Activated CD4-positive, alpha-beta T cell treated with anti-CD3 and anti-CD28 coated beads, Interleukin-2, amount 10 ng/mL, durations not matched to agents 24 days and 14 days (primary cell): ENCODE results near the gene LPIN1. TPM values are rescaled to one million over a fixed set of nuclear protein-coding genes. Genes with fewer than 3 reads are reported as not detected.
"Not testable (repeated sequence)": the region's sequence is repeated elsewhere in the genome, so short reads cannot be mapped to it uniquely, and the experiment has no call there.

Source experiments
- DNase-seq: peaks from one replicate; pipeline ENCODE4 v3.0.0; 2022
- H3K27ac Mint-ChIP-seq: one replicate; pipeline ENCODE4 v1.8.0; 2022; ENCODE audit warnings: mild to moderate bottlenecking, mixed read lengths
- H3K27me3 Mint-ChIP-seq: one replicate; pipeline ENCODE4 v1.8.0; 2022; ENCODE audit warnings: mixed read lengths
- H3K36me3 Mint-ChIP-seq: one replicate; pipeline ENCODE4 v1.8.0; 2022; ENCODE audit warnings: low read depth, mild to moderate bottlenecking, mixed read lengths
- H3K4me1 Mint-ChIP-seq: one replicate; pipeline ENCODE4 v1.8.0; 2021; ENCODE audit warnings: mixed read lengths
- H3K4me3 Mint-ChIP-seq: one replicate; pipeline ENCODE4 v1.8.0; 2022; ENCODE audit warnings: mild to moderate bottlenecking, moderate library complexity, mixed read lengths
- H3K9me3 Mint-ChIP-seq: one replicate; pipeline ENCODE4 v1.8.0; 2021; ENCODE audit warnings: mixed read lengths
- intact Hi-C: fragments of 100-400 bp; cut with micrococcal nuclease; formaldehyde crosslinking; loops from one replicate; pipeline ENCODE4 v1.15.1; 2023
- total RNA-seq: library from RNA; stranded (reverse); gene quantifications from 2 replicates; pipeline ENCODE4 v1.2.3, GENCODE V29; 2022

The LPIN1 gene
- total RNA-seq, 1 donor from 2014 or later: 52.3 TPM

GRCh38 chr2:11829947-11830707 is 83.7 kb downstream of the LPIN1 start:
- Mint-ChIP-seq H3K4me1 (peaks cover 37% of the 10 kb centered on the region), H3K4me3 (peak overlapping the region; percentile 73), H3K36me3 (peaks cover 28% of the 10 kb centered on the region), H3K27me3 (peaks cover 37% of the 10 kb centered on the region), H3K9me3 (peaks cover 13% of the 10 kb centered on the region), H3K27ac (peak overlapping the region; percentile 85)
- intact Hi-C loops: loop anchor here (1.0 to 10.0 kb wide), 10 partner anchors 83 to 1177 kb away; partner anchors contain the start of genes LPIN1 and TRIB2
- peak; percentile 89 for DNase-seq

DNA sequence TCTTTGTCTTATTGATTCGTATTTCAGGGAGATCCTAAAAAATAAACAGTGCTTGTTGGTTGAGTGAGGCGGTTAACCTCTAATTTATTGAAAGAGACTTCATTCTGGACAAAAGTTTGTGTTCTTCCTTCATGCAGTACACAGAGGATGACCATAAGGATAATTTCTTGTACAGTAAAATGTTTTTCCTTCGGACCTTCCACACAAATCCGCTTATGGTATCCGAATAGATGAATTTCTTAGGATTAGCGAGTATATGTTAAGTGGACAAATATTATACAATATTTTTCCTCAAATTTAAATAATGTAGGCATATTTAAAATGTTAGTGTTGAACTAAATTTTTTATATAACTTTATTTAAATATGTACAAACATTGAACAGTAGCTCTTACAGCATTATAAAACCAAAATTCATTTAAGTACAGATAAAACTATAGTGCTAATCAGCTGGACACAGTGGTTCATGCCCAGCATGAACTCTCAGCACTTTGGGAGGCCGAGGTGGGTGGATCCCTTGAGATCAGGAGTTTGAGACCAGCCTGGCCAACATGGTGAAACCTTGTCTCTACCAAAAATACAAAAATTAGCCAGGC is 84.4 kb downstream of the LPIN1 start:
- peaks cover 16% of the 10 kb centered on the region for H3K9me3 Mint-ChIP-seq
- peaks cover 44% of the 10 kb centered on the region for H3K27me3 Mint-ChIP-seq
- DNase-seq: no peak
- intact Hi-C loops: loop anchor here (1.0 to 5.0 kb wide), 8 partner anchors 84 to 1026 kb away; partner anchors contain the start of genes LPIN1 and TRIB2
- peaks cover 22% of the 10 kb centered on the region for H3K36me3 Mint-ChIP-seq
- H3K4me1 Mint-ChIP-seq: peaks cover 37% of the 10 kb centered on the region
- peak overlapping the region; percentile 85 for H3K27ac Mint-ChIP-seq
- H3K4me3 Mint-ChIP-seq: peak overlapping the region; percentile 73

DNA sequence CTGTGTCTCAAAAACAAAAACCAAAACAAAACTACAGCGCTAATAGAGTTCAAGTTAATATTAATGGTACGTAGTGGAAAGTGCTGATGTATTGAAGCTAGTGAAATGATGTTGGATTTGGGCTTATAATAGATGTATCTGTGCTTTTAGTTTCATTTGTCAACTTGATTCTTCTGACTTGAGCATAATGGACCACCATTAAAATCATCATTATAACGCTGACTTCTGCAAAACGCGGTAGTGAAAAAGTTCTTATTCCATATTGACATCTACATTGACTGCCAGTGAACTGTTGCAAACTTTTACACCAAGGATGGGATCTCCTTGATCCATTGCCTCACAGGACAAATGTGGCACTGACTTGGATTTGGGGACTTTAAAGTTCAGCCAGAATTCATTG is 85.0 kb downstream of the LPIN1 start:
- no peak overlapping the region for H3K27ac Mint-ChIP-seq
- intact Hi-C loops: loop anchor here (2.0 to 5.0 kb wide), 4 partner anchors 85 to 885 kb away; partner anchors contain the start of genes LPIN1 and TRIB2
- no peak for DNase-seq
- H3K36me3 Mint-ChIP-seq: peaks cover 18% of the 10 kb centered on the region
- H3K27me3 Mint-ChIP-seq: peaks cover 48% of the 10 kb centered on the region
- H3K4me1 Mint-ChIP-seq: peaks cover 37% of the 10 kb centered on the region
- H3K4me3 Mint-ChIP-seq: no peak overlapping the region
- peaks cover 16% of the 10 kb centered on the region for H3K9me3 Mint-ChIP-seq

- Mint-ChIP-seq H3K9me3 (peaks cover 16% of the 10 kb centered on the region), H3K4me3 (no peak overlapping the region), H3K36me3 (peaks cover 7% of the 10 kb centered on the region), H3K4me1 (peaks cover 31% of the 10 kb centered on the region), H3K27ac (no peak overlapping the region), H3K27me3 (peaks cover 55% of the 10 kb centered on the region)
- no peak for DNase-seq
- intact Hi-C loops: loop anchor here (5.0 kb wide), 1 partner anchor 600 kb away; no protein-coding TSS in a partner anchor
Observed at GRCh38 chr2:11832531-11832930, 86.1 kb downstream of the LPIN1 start.

DNA sequence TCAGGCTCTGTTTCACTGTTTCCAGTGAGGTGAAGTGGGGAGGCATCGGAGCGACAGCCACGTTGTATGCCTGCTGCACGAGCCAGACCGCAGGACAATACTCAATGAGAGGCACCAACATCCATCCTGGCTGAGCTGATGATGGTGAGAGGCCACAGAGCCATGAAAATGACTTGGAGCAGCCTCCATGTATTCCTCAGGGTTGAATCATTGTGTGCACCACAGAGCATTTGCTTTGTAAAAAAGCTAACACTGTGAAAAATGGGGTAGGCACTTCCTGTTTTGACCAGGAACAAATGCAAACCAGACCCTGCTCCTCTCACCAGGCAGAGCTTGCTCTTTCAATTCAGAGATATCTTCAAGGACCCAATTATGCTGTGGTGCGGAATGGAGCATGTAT is 87.2 kb downstream of the LPIN1 start:
- no peak overlapping the region for H3K27ac Mint-ChIP-seq
- DNase-seq: no peak
- peaks cover 61% of the 10 kb centered on the region for H3K27me3 Mint-ChIP-seq
- intact Hi-C loops: loop anchor here (5.0 kb wide), 1 partner anchor 599 kb away; no protein-coding TSS in a partner anchor
- no peak overlapping the region for H3K4me3 Mint-ChIP-seq
- peaks cover 16% of the 10 kb centered on the region for H3K9me3 Mint-ChIP-seq
- H3K36me3 Mint-ChIP-seq: peaks cover 7% of the 10 kb centered on the region
- peaks cover 29% of the 10 kb centered on the region for H3K4me1 Mint-ChIP-seq

DNA sequence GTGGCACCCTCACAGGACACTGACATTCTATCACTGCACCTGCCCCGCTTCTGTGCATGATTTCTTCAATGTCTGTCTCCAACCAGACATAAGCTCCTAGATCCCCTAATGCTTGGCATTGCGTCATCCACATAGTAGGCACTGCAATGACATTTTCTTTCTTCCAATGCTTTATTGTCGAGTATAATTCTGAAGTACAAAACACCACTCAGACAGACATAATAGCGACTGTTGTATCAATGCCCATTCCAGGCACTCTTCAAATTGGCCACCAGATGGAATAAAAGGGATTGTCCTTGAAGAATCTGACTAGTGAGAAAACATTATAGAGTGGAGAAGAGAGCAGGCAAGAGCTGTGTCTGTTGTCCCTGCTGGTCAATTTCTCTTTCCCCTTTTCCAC is 89.0 kb downstream of the LPIN1 start:
- no peak for DNase-seq
- H3K36me3 Mint-ChIP-seq: peaks cover 5% of the 10 kb centered on the region
- H3K27ac Mint-ChIP-seq: no peak overlapping the region
- H3K4me3 Mint-ChIP-seq: no peak overlapping the region
- intact Hi-C loops: no loop called here
- peaks cover 69% of the 10 kb centered on the region for H3K27me3 Mint-ChIP-seq
- H3K4me1 Mint-ChIP-seq: peaks cover 14% of the 10 kb centered on the region
- H3K9me3 Mint-ChIP-seq: peaks cover 16% of the 10 kb centered on the region

DNA sequence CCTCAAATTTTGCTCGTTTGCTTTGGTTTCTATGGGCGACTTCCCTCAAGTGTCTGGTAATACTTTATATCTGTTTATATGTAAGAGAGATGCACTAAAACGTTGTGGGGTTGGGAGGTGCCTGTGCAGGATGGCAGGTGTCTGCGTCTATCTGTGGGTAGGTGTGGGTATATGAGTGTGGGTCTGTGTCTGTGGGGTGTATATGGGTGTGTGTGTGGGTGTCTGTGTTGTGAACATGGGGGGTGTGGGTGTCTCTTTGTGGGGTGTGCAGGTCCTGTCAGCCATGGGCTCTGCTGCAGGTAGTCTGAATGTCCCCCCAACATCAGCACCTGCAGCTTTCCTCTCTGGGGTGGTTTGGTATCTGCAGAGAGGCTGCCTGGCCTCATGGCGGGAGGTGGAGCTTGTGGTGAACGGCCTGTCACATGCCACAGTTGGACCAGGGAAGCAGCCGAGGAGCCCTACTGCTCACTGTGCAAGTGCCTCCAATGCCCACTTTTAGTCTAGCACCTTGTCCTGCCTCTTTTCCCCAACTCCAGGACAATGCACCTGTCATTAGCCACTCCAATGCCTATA is 90.3 kb downstream of the LPIN1 start:
- H3K9me3 Mint-ChIP-seq: peaks cover 16% of the 10 kb centered on the region
- peaks cover 67% of the 10 kb centered on the region for H3K27me3 Mint-ChIP-seq
- DNase-seq: no peak
- H3K4me3 Mint-ChIP-seq: no peak overlapping the region
- peaks cover 4% of the 10 kb centered on the region for H3K36me3 Mint-ChIP-seq
- peaks cover 4% of the 10 kb centered on the region for H3K4me1 Mint-ChIP-seq
- intact Hi-C loops: no loop called here
- no peak overlapping the region for H3K27ac Mint-ChIP-seq

GRCh38 chr2:11837875-11838734 is 91.7 kb downstream of the LPIN1 start:
- Mint-ChIP-seq H3K36me3 (peaks cover 4% of the 10 kb centered on the region), H3K9me3 (peaks cover 16% of the 10 kb centered on the region), H3K27me3 (peaks cover 65% of the 10 kb centered on the region), H3K4me3 (no peak overlapping the region), H3K4me1 (no peaks in the 10 kb centered on the region), H3K27ac (no peak overlapping the region)
- no peak for DNase-seq
- intact Hi-C loops: no loop called here

DNA sequence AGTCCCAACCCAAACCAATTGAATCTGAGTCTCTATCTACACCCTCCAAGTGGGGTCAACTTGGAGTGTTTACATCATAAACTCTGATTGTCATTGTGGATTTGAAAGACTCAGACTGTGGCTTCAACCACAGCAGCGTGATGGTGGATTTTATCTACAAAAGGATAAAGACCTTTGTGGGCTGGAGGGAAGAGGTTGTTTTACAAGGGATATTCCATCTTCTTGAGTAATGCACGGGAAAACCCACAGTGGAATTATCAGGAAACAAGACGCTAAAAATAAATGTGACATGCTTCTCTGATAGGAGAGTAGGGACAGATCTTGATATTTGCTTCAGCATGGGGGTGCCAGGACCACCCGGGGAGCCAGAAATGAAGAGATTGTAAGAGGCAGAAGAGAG is 93.5 kb downstream of the LPIN1 start:
- no peaks in the 10 kb centered on the region for H3K4me1 Mint-ChIP-seq
- H3K9me3 Mint-ChIP-seq: peaks cover 8% of the 10 kb centered on the region
- no peak overlapping the region for H3K4me3 Mint-ChIP-seq
- H3K27me3 Mint-ChIP-seq: peaks cover 49% of the 10 kb centered on the region
- intact Hi-C loops: no loop called here
- H3K27ac Mint-ChIP-seq: no peak overlapping the region
- DNase-seq: no peak
- H3K36me3 Mint-ChIP-seq: no peaks in the 10 kb centered on the region

GRCh38 chr2:11842336-11842735 is 95.9 kb downstream of the LPIN1 start:
- Mint-ChIP-seq H3K9me3 (peaks cover 3% of the 10 kb centered on the region), H3K36me3 (no peaks in the 10 kb centered on the region), H3K27me3 (peaks cover 30% of the 10 kb centered on the region), H3K27ac (no peak overlapping the region), H3K4me1 (no peaks in the 10 kb centered on the region), H3K4me3 (no peak overlapping the region)
- DNase-seq: no peak
- intact Hi-C loops: no loop called here

GRCh38 chr2:11844798-11845197 is 98.4 kb downstream of the LPIN1 start:
- H3K27ac Mint-ChIP-seq, H3K4me1 Mint-ChIP-seq, intact Hi-C loops, DNase-seq, H3K36me3 Mint-ChIP-seq, H3K4me3 Mint-ChIP-seq: not testable (repeated sequence)
- Mint-ChIP-seq H3K9me3 (peaks cover 15% of the 10 kb centered on the region), H3K27me3 (peaks cover 18% of the 10 kb centered on the region)

DNA sequence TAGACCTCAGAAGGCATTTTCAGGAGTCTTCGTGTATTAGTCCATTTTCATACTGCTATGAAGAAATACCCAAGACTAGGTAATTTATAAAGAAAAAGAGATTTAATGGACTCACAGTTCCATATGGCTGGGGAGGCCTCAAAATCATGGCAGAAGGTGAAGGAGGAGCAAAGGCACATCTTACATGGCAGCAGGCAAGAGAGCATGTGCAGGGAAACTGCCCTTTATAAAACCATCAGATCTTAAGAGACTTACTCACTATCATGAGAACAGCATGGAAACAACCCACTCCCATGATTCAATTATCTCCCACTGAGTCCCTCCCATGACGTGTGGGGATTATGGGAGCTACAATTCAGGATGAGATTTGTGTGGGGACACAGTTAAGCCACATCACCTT is 101.5 kb downstream of the LPIN1 start:
- H3K27me3 Mint-ChIP-seq, intact Hi-C loops, H3K4me1 Mint-ChIP-seq, H3K4me3 Mint-ChIP-seq, H3K27ac Mint-ChIP-seq, H3K36me3 Mint-ChIP-seq, DNase-seq: not testable (repeated sequence)
- peaks cover 15% of the 10 kb centered on the region for H3K9me3 Mint-ChIP-seq

DNA sequence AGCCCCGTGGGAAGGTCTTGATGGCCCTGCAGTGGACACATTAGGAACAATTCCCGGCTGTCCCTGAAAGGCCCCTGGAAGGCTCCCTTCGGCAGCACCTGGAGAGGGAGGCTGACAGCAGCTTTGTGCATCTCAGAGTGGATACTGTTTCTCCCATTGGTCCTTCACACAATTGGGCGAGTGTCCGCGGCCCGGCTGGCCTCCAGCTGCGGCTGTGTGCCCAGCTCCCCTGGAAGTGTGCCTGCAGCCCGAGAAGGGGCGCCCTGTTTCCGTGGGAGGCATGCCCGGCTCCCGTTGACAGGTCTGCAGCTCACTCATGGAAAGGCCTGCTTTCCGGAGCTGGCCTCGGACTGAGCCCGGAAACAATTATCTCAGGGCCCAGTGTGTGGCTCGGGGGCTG is 103.7 kb downstream of the LPIN1 start:
- DNase-seq: no peak
- Mint-ChIP-seq H3K4me3 (no peak overlapping the region), H3K4me1 (no peaks in the 10 kb centered on the region), H3K36me3 (no peaks in the 10 kb centered on the region), H3K27ac (no peak overlapping the region), H3K27me3 (peaks cover 10% of the 10 kb centered on the region), H3K9me3 (peaks cover 12% of the 10 kb centered on the region)
- intact Hi-C loops: no loop called here
